ACHN (cell line): ENCODE data around the gene CFAP53.

Source experiments
- DNase-seq: peaks from one replicate; pipeline ENCODE4 v3.0.0-alpha.2; 2015
- in situ Hi-C: cut with HindIII; loops from 2 replicates; pipeline ENCODE4 v1.10.0; 2017; ENCODE audit warnings: low sequenced_read_pairs, low pct_ligation_motif_present, low pct_unique_long_range_greater_than_20kb

The CFAP53 gene

DNA sequence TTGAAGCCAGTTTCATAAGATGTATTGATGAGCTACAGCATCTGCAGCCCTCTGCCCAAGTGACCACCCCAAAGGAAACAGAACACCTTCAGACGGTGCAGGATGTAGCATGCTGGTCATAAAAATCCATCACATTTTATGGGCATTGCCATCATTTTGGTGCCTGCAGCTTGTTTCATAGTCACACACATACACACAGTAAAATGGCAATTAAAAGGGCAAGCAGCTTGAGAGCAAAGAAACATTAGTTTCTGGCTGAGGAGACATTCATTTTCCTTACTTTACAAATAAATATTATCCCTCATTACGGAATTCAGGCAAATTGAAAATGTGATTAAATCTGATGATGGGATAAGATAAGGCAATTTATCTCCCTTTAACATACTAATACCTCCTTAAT lies 84.7 kb downstream of the CFAP53 start:
- in situ Hi-C loops: no loop called here
- DNase-seq: no peak

DNA sequence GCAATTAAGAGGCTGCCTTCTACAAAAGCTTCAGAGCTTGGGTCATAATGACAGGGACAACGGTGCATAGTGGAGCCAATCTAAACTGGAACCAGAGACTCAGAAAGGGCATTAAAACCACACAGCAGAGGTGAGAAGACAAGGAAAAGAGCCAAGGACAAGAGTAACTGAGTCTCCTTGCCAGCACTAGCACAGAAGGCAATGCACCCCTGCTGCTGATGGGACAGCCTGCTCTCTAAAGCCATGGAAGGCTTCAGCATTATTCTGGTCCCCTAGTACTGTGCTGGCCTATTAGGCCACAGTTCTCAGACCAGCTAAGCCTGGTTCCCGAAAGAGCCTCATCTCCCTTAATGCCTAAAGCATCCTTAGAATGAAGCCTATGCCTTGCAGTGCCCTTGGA lies 86.8 kb downstream of the CFAP53 start:
- in situ Hi-C loops: no loop called here

DNA sequence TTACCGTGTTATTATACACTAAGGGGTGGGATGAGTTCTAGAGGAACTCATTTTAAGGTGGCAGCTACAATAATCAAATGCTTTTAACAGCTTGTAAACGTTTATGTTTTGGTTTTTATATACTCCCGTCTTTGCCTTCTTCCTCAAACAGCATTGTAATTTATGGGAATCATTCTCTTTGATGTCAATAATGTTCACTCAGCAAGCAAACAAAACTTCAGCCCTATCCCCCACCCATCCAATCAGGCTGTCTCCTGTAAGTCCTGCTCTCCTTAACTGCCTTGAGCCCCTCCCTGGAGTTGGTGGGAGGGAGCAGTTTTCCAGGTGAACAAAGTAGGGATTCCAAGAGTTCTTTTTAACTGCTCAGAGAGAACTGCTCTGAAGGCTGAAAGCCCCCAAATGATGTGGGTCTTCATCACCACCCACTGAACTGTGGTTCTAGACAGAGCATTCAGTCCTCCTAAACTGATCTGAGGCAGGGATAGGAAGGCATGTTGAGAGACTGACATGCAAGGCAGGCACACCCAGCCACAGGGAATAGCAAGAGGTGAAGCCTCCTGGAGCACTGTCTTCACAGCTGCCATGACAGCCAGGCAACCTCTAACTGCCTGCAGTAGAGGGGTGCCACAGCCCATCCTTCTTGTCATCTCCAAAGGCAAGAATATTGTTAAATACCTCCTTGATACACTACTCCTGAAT lies 88.9 kb downstream of the CFAP53 start:
- in situ Hi-C loops: no loop called here
- DNase-seq: no peak

More for the DNA sequence above, 86.8 kb downstream of the CFAP53 start:
- DNase-seq: no peak
